ENCODE data around the gene RALGDS.
"Not testable (repeated sequence)": the region's sequence is repeated elsewhere in the genome, so short reads cannot be mapped to it uniquely, and the experiment has no call there.

RALGDS gene

DNA sequence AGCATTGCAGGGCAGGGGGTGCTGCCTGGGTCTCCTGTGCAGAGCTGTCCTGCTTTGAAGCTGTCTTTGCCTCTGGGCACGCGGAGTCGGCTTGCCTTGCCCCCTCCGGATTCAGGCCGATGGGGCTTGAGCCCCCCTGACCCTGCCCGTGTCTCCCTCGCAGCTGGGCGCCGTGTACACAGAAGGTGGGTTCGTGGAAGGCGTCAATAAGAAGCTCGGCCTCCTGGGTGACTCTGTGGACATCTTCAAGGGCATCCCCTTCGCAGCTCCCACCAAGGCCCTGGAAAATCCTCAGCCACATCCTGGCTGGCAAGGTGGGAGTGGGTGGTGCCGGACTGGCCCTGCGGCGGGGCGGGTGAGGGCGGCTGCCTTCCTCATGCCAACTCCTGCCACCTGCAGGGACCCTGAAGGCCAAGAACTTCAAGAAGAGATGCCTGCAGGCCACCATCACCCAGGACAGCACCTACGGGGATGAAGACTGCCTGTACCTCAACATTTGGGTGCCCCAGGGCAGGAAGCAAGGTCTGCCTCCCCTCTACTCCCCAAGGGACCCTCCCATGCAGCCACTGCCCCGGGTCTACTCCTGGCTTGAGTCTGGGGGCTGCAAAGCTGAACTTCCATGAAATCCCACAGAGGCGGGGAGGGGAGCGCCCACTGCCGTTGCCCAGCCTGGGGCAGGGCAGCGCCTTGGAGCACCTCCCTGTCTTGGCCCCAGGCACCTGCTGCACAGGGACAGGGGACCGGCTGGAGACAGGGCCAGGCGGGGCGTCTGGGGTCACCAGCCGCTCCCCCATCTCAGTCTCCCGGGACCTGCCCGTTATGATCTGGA, 56.6 kb downstream of the RALGDS start:
- Mint-ChIP-seq H3K4me3 (no peak overlapping the region), H3K27me3 (ENCODE audit: low read depth) (no peaks in the 10 kb centered on the region), H3K4me1 (ENCODE audit: low read depth) (peaks cover 15% of the 10 kb centered on the region), H3K27ac (no peak overlapping the region), H3K9me3 (no peaks in the 10 kb centered on the region), H3K36me3 (ENCODE audit: low read depth) (peaks cover 3% of the 10 kb centered on the region)
- no peak for DNase-seq (ENCODE audit: low spot score)

- H3K27me3 Mint-ChIP-seq (ENCODE audit: low read depth), result no peaks in the 10 kb centered on the region
Observed at GRCh38 chr9:133063500-133064231, 57.4 kb downstream of the RALGDS start.

DNA sequence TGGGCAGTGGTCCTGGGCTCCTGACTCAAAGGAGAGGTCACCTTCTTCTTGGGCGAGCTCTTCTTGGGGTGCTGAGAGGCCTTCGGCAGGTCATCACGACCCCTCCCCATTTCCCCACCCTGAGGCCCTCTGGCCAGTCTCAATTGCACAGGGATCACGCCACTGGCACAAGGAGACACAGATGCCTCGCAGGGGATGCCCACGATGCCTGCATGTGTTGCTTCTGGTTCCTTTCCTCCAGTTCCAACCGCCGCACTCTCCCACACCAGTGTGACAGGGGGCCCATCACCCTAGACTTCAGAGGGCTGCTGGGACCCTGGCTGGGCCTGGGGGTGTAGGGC, 57.9 kb downstream of the RALGDS start:
- no peak overlapping the region for H3K4me3 Mint-ChIP-seq
- H3K36me3 Mint-ChIP-seq (ENCODE audit: low read depth), result peaks cover 16% of the 10 kb centered on the region
- H3K27me3 Mint-ChIP-seq (ENCODE audit: low read depth), result no peaks in the 10 kb centered on the region
- H3K9me3 Mint-ChIP-seq, result no peaks in the 10 kb centered on the region
- DNase-seq (ENCODE audit: low spot score), result no peak
- H3K27ac Mint-ChIP-seq, result peak overlapping the region; percentile 62
- H3K4me1 Mint-ChIP-seq (ENCODE audit: low read depth), result peaks cover 28% of the 10 kb centered on the region

More at GRCh38 chr9:133063500-133064231, 57.4 kb downstream of the RALGDS start:
- DNase-seq (ENCODE audit: low spot score), result no peak
- Mint-ChIP-seq H3K4me3 (no peak overlapping the region), H3K9me3 (no peaks in the 10 kb centered on the region), H3K4me1 (ENCODE audit: low read depth) (peaks cover 23% of the 10 kb centered on the region), H3K27ac (no peak overlapping the region), H3K36me3 (ENCODE audit: low read depth) (peaks cover 11% of the 10 kb centered on the region)

- not testable (repeated sequence) for H3K9me3 Mint-ChIP-seq; H3K27ac Mint-ChIP-seq; DNase-seq (ENCODE audit: low spot score); H3K27me3 Mint-ChIP-seq (ENCODE audit: low read depth); H3K4me3 Mint-ChIP-seq
- peaks cover 33% of the 10 kb centered on the region for H3K4me1 Mint-ChIP-seq (ENCODE audit: low read depth)
- H3K36me3 Mint-ChIP-seq (ENCODE audit: low read depth), result peaks cover 22% of the 10 kb centered on the region
Observed at GRCh38 chr9:133062569-133062968, 58.5 kb downstream of the RALGDS start.

DNA sequence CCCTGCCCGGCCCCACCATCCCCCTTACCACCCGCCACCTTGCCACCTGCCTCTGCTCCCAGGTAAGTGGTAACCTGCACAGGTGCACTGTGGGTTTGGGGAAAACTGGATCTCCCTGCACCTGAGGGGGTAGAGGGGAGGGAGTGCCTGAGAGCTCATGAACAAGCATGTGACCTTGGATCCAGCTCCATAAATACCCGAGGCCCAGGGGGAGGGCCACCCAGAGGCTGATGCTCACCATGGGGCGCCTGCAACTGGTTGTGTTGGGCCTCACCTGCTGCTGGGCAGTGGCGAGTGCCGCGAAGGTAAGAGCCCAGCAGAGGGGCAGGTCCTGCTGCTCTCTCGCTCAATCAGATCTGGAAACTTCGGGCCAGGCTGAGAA, 59.3 kb downstream of the RALGDS start, which contains the start of gene CEL:
Gene CEL (plus strand): TSS at position 218 of the 382 bp plus-strand sequence. CDS start 22 bp downstream, at position 240.
- Mint-ChIP-seq H3K4me1 (ENCODE audit: low read depth) (peaks cover 34% of the 10 kb centered on the region), H3K36me3 (ENCODE audit: low read depth) (peaks cover 22% of the 10 kb centered on the region), H3K27ac (peak within 1 kb of the TSS; percentile 69)
- DNase-seq (ENCODE audit: low spot score); H3K27me3 Mint-ChIP-seq (ENCODE audit: low read depth); H3K9me3 Mint-ChIP-seq; H3K4me3 Mint-ChIP-seq: not testable (repeated sequence)

DNA sequence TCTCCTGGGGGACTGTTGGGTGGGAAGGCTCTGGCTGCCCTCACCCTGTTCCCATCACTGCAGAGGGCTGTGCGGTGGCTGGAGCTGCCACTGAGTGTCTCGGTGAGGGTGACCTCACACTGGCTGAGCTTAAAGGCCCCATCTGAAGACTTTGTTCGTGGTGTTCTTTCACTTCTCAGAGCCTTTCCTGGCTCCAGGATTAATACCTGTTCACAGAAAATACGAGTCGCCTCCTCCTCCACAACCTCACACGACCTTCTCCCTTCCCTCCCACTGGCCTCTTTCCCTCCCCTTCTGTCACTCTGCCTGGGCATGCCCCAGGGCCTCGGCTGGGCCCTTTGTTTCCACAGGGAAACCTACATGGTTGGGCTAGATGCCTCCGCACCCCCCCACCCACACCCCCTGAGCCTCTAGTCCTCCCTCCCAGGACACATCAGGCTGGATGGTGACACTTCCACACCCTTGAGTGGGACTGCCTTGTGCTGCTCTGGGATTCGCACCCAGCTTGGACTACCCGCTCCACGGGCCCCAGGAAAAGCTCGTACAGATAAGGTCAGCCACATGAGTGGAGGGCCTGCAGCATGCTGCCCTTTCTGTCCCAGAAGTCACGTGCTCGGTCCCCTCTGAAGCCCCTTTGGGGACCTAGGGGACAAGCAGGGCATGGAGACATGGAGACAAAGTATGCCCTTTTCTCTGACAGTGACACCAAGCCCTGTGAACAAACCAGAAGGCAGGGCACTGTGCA, 59.8 kb downstream of the RALGDS start:
- DNase-seq (ENCODE audit: low spot score), result peak; percentile 23
- H3K4me3 Mint-ChIP-seq; H3K27me3 Mint-ChIP-seq (ENCODE audit: low read depth); H3K9me3 Mint-ChIP-seq: not testable (repeated sequence)
- H3K4me1 Mint-ChIP-seq (ENCODE audit: low read depth), result peaks cover 40% of the 10 kb centered on the region
- peaks cover 27% of the 10 kb centered on the region for H3K36me3 Mint-ChIP-seq (ENCODE audit: low read depth)
- H3K27ac Mint-ChIP-seq, result peak overlapping the region; percentile 69

GRCh38 chr9:133060417-133060841, 60.6 kb downstream of the RALGDS start:
- peak overlapping the region; percentile 60 for H3K4me3 Mint-ChIP-seq
- peaks cover 44% of the 10 kb centered on the region for H3K4me1 Mint-ChIP-seq (ENCODE audit: low read depth)
- H3K36me3 Mint-ChIP-seq (ENCODE audit: low read depth), result peaks cover 33% of the 10 kb centered on the region
- DNase-seq (ENCODE audit: low spot score), result no peak
- peak overlapping the region; percentile 91 for H3K27ac Mint-ChIP-seq
- H3K27me3 Mint-ChIP-seq (ENCODE audit: low read depth), result no peaks in the 10 kb centered on the region
- H3K9me3 Mint-ChIP-seq, result no peaks in the 10 kb centered on the region

- DNase-seq (ENCODE audit: low spot score), result peak; percentile 6
- Mint-ChIP-seq H3K4me1 (ENCODE audit: low read depth) (peaks cover 44% of the 10 kb centered on the region), H3K27me3 (ENCODE audit: low read depth) (no peaks in the 10 kb centered on the region), H3K27ac (peak overlapping the region; percentile 91), H3K36me3 (ENCODE audit: low read depth) (peaks cover 38% of the 10 kb centered on the region), H3K4me3 (peak overlapping the region; percentile 58), H3K9me3 (no peaks in the 10 kb centered on the region)
Observed at GRCh38 chr9:133059623-133060022, 61.4 kb downstream of the RALGDS start.

DNA sequence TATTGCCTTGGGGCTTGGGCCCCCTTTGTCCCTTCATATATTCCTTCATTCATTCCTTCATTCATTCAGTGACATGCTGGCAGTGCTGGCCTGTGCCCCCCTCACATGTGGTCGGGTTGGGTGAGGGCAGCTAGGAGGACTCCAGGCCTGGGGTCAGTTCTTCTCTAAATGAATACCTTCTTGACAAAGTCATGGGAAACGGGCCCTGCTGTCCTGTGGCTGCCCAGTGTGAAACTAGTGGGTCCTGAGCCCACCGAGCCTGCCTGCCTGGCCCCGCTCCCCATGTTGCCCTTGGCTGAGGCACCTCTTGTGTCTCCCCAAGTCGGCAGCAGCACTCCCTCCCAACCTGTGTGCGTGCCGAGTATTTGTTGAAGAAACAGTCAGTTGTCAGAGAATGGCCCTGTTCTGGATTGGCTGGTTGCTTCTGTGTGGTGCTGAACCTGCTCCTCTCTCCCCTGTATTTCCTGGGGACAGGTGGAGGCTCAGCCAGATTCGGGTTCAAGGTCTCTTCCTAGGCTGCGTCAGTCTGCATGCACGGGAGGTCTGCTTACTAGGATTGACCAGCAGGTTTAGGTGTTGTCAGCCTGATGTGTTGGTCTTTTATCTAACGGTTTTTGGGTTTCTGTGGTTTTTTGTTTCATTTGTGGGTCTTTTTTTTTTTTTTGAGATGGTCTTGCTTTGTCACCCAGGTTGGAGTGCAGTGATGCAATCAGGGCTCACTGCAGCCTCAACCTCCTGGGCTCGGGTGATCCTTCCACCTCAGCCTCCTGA, 62.3 kb downstream of the RALGDS start:
- no peaks in the 10 kb centered on the region for H3K27me3 Mint-ChIP-seq (ENCODE audit: low read depth)
- H3K36me3 Mint-ChIP-seq (ENCODE audit: low read depth), result peaks cover 44% of the 10 kb centered on the region
- peak overlapping the region; percentile 58 for H3K4me3 Mint-ChIP-seq
- H3K4me1 Mint-ChIP-seq (ENCODE audit: low read depth), result peaks cover 44% of the 10 kb centered on the region
- DNase-seq (ENCODE audit: low spot score), result peak; percentile 14
- no peaks in the 10 kb centered on the region for H3K9me3 Mint-ChIP-seq
- peak overlapping the region; percentile 91 for H3K27ac Mint-ChIP-seq

DNA sequence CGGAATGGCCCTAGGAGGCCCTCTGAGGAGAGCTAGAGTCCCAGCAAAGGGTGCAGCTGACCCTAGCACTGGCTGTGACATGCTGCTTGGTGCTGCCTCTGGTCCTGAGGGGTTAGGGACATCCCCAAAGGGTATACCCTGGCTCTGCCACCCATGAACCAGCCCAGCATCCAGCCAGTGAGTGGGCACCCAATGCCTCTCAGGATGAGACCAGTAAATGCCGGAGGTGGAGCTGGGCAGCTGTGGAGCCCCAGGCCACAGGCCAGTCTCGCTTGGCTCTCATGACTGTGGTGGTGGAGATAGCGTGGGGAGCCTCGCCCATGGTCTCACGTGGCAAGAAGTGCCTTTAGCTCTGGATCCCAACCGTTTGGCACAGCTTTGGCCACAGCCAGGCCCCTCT, 63.0 kb downstream of the RALGDS start:
- no peak for DNase-seq (ENCODE audit: low spot score)
- Mint-ChIP-seq H3K4me1 (ENCODE audit: low read depth) (peaks cover 44% of the 10 kb centered on the region), H3K27ac (peak overlapping the region; percentile 91), H3K27me3 (ENCODE audit: low read depth) (no peaks in the 10 kb centered on the region), H3K36me3 (ENCODE audit: low read depth) (peaks cover 48% of the 10 kb centered on the region), H3K9me3 (no peaks in the 10 kb centered on the region), H3K4me3 (peak overlapping the region; percentile 58)

GRCh38 chr9:133057553-133057952, 63.5 kb downstream of the RALGDS start:
- Mint-ChIP-seq H3K4me1 (ENCODE audit: low read depth) (peaks cover 43% of the 10 kb centered on the region), H3K9me3 (no peaks in the 10 kb centered on the region), H3K27me3 (ENCODE audit: low read depth) (no peaks in the 10 kb centered on the region), H3K36me3 (ENCODE audit: low read depth) (peaks cover 48% of the 10 kb centered on the region), H3K27ac (peak overlapping the region; percentile 91), H3K4me3 (peak overlapping the region; percentile 58)
- DNase-seq (ENCODE audit: low spot score), result no peak

DNA sequence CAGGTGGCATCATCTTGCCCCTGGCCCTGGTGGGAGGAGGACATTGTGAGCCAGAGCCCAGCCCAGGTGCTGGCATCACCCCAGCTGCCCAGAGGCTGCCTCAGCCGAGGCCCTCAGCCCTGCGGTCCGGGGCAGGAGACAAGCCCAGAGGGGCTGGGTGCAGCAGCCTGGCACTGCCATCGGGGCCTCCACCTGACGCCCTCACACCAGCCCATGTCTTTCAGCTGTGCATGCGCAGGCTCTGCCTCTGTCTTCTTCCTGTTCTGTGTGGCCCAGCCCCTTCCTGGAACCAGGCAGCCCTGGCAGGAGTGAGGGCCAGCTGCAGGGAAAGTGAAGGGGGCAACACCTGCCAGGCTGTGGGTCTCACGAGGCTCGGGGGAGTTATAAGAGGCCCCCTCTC, 64.0 kb downstream of the RALGDS start:
- H3K36me3 Mint-ChIP-seq (ENCODE audit: low read depth), result peaks cover 54% of the 10 kb centered on the region

GRCh38 chr9:133056533-133056932, 64.5 kb downstream of the RALGDS start:
- H3K27ac Mint-ChIP-seq, result peak overlapping the region; percentile 67
- H3K36me3 Mint-ChIP-seq (ENCODE audit: low read depth), result peaks cover 56% of the 10 kb centered on the region
- H3K4me1 Mint-ChIP-seq (ENCODE audit: low read depth), result peaks cover 42% of the 10 kb centered on the region
- no peaks in the 10 kb centered on the region for H3K27me3 Mint-ChIP-seq (ENCODE audit: low read depth)
- DNase-seq (ENCODE audit: low spot score), result no peak
- H3K9me3 Mint-ChIP-seq, result no peaks in the 10 kb centered on the region
- H3K4me3 Mint-ChIP-seq, result peak overlapping the region; percentile 64

More for the DNA sequence above, 64.0 kb downstream of the RALGDS start:
- H3K4me3 Mint-ChIP-seq, result no peak overlapping the region
- peaks cover 42% of the 10 kb centered on the region for H3K4me1 Mint-ChIP-seq (ENCODE audit: low read depth)
- H3K9me3 Mint-ChIP-seq, result no peaks in the 10 kb centered on the region
- DNase-seq (ENCODE audit: low spot score), result no peak
- H3K27me3 Mint-ChIP-seq (ENCODE audit: low read depth), result no peaks in the 10 kb centered on the region
- peak overlapping the region; percentile 91 for H3K27ac Mint-ChIP-seq
